Gastrocnemius medialis (tissue), 4 donors: ENCODE data around the gene TOM1.

Experiments
- CTCF ChIP-seq, 5 experiments: fragments of 450-650 bp in 3 of 5; fragments of 200-600 bp in 2 of 5; sonication (generic) in 2 of 5; IDR thresholded peaks in 4 of 5; conservative IDR thresholded peaks in 1 of 5; 1 replicate in 4 of 5; 2 replicates in 1 of 5; pipeline ENCODE4 v1.5.1; 2016 to 2019; ENCODE audit warnings: antibody characterized with exemption in 5 of 5, mild to moderate bottlenecking in 3 of 5, moderate library complexity in 3 of 5
- POLR2A ChIP-seq, 2 donors: fragments of 450-650 bp; IDR thresholded peaks; one replicate each; pipeline ENCODE4 v1.6.1; 2017; ENCODE audit warnings: antibody characterized with exemption in 2 of 2, mild to moderate bottlenecking in 2 of 2, moderate library complexity in 2 of 2

GRCh38 chr22:35332278-35332677 is 32.6 kb downstream of the TOM1 start:
- no peak for TF ChIP-seq CTCF (IDR thresholded peaks at IDR 0.05 in 4 of 5, conservative IDR thresholded peaks at IDR 0.05 in 1 of 5)
- TF ChIP-seq POLR2A (IDR thresholded peaks at IDR 0.05), result no peak
